Tibial nerve (tissue), 4 donors: Measurements from ENCODE around the gene MCM3AP. TPM values are rescaled to one million over a fixed set of nuclear protein-coding genes. Genes with fewer than 3 reads are reported as not detected.

ENCODE experiments used
- DNase-seq, 2 donors: peaks; one replicate each; pipeline ENCODE4 v3.0.0-alpha.2; 2019; ENCODE audit warnings: low spot score in 2 of 2
- H3K27ac ChIP-seq, 4 donors: fragments of 200-600 bp; sonication (generic) in 3 of 4; one replicate each; pipeline ENCODE4 v1.5.1; 2017 to 2019; ENCODE audit warnings: mild to moderate bottlenecking in 1 of 4
- H3K27me3 ChIP-seq, 2 donors: fragments of 200-600 bp; sonication (generic) in 1 of 2; one replicate each; pipeline versions ENCODE4 v1.5.1 to v1.6.0; 2017 to 2019
- H3K36me3 ChIP-seq, 3 donors: fragments of 200-600 bp; sonication (generic); one replicate each; pipeline ENCODE4 v1.5.1; 2018 to 2019
- H3K4me1 ChIP-seq, 4 donors: fragments of 200-600 bp; sonication (generic) in 3 of 4; one replicate each; pipeline ENCODE4 v1.5.1; 2017 to 2019
- H3K4me3 ChIP-seq, 4 donors: fragments of 200-600 bp; sonication (generic) in 3 of 4; one replicate each; pipeline ENCODE4 v1.5.1; 2017 to 2019; ENCODE audit warnings: mild to moderate bottlenecking in 1 of 4, moderate library complexity in 1 of 4
- H3K9me3 ChIP-seq, 4 donors: fragments of 200-600 bp; sonication (generic) in 3 of 4; one replicate each; pipeline ENCODE4 v1.5.1; 2017 to 2019
- CTCF ChIP-seq, 5 experiments: fragments of 200-600 bp in 3 of 5; fragments of 450-650 bp in 2 of 5; sonication (generic) in 3 of 5; IDR thresholded peaks; one replicate each; pipeline ENCODE4 v1.5.1; 2016 to 2019; ENCODE audit warnings: antibody characterized with exemption in 5 of 5, mild to moderate bottlenecking in 3 of 5, moderate library complexity in 2 of 5
- EP300 ChIP-seq, 2 donors: sonication (generic); formaldehyde crosslinking; IDR thresholded peaks; one replicate each; pipeline ENCODE4 v1.6.1; 2017; ENCODE audit warnings: antibody characterized with exemption in 2 of 2, mild to moderate bottlenecking in 1 of 2
- POLR2A ChIP-seq, 2 donors: fragments of 450-650 bp; IDR thresholded peaks; one replicate each; pipeline ENCODE4 v1.6.1; 2017; ENCODE audit warnings: antibody characterized with exemption in 2 of 2, mild to moderate bottlenecking in 2 of 2, moderate library complexity in 2 of 2
- WGBS, 2 donors: methylation state at CpG; one replicate each; pipeline ENCODE4 v1.1.5; 2018; 5-methylcytosine and 5-hydroxymethylcytosine counted together
- total RNA-seq, 4 donors: library from RNA; depleted of rRNA; stranded (reverse); fragments of >200 nt; gene quantifications; one replicate each; pipeline ENCODE4 v1.1.0, GENCODE V29; 2016

The MCM3AP gene
- total RNA-seq, 4 donors from 2014 or later, result 112 to 180 (median 146) TPM

- TF ChIP-seq POLR2A (IDR thresholded peaks at IDR 0.05) (no peak), CTCF (IDR thresholded peaks at IDR 0.05) (no peak), EP300 (IDR thresholded peaks at IDR 0.05) (no peak)
- Histone ChIP-seq H3K27ac (no peak overlapping the region), H3K36me3 (peaks cover 4 to 98% (median 54%) of the 10 kb centered on the region in 3 donors), H3K4me1 (no peaks in the 10 kb centered on the region), H3K9me3 (no peaks in the 10 kb centered on the region), H3K4me3 (no peak overlapping the region), H3K27me3 (no peaks in the 10 kb centered on the region)
- DNase-seq, result no peak
- 94 to 97% methylated on average over 14 of the region's 14 CpGs for WGBS, 2 donors
These were observed 12.1 kb downstream of the MCM3AP start for GRCh38 chr21:46273341-46273740.

GRCh38 chr21:46269466-46269865, 15.9 kb downstream of the MCM3AP start:
- 93 to 96% methylated on average over 10 of the region's 10 CpGs for WGBS, 2 donors
- DNase-seq, result no peak
- TF ChIP-seq POLR2A (IDR thresholded peaks at IDR 0.05), result no peak
- TF ChIP-seq CTCF (IDR thresholded peaks at IDR 0.05), result no peak
- TF ChIP-seq EP300 (IDR thresholded peaks at IDR 0.05), result no peak
- Histone ChIP-seq H3K4me1 (no peaks in the 10 kb centered on the region), H3K36me3 (peaks cover 4 to 100% (median 58%) of the 10 kb centered on the region in 3 donors), H3K27me3 (no peaks in the 10 kb centered on the region), H3K9me3 (no peaks in the 10 kb centered on the region), H3K4me3 (no peak overlapping the region), H3K27ac (no peak overlapping the region)

GRCh38 chr21:46268371-46268770, 17.0 kb downstream of the MCM3AP start:
- Histone ChIP-seq H3K27me3 (no peaks in the 10 kb centered on the region), H3K4me1 (no peaks in the 10 kb centered on the region), H3K4me3 (no peak overlapping the region), H3K36me3 (peaks cover 0 to 98% (median 58%) of the 10 kb centered on the region in 3 donors), H3K9me3 (no peaks in the 10 kb centered on the region), H3K27ac (no peak overlapping the region)
- WGBS, 2 donors, result 92 to 93% methylated on average over 13 of the region's 13 CpGs
- no peak for TF ChIP-seq CTCF (IDR thresholded peaks at IDR 0.05)
- TF ChIP-seq EP300 (IDR thresholded peaks at IDR 0.05), result no peak
- TF ChIP-seq POLR2A (IDR thresholded peaks at IDR 0.05), result no peak
- DNase-seq, result no peak

- Histone ChIP-seq H3K27me3 (no peaks in the 10 kb centered on the region), H3K4me3 (no peak overlapping the region), H3K9me3 (no peaks in the 10 kb centered on the region), H3K27ac (no peak overlapping the region), H3K36me3 (peaks cover 0 to 98% (median 45%) of the 10 kb centered on the region in 3 donors), H3K4me1 (no peaks in the 10 kb centered on the region)
- WGBS, 2 donors, result 87 to 95% methylated on average over 19 of the region's 19 CpGs
- no peak for DNase-seq
- TF ChIP-seq POLR2A (IDR thresholded peaks at IDR 0.05), result no peak
These were observed 18.5 kb downstream of the MCM3AP start for GRCh38 chr21:46266946-46267345.

- 82 to 85% methylated on average over 26 of the region's 26 CpGs for WGBS, 2 donors
- Histone ChIP-seq H3K4me3 (no peak overlapping the region), H3K27me3 (no peaks in the 10 kb centered on the region), H3K4me1 (no peaks in the 10 kb centered on the region), H3K9me3 (no peaks in the 10 kb centered on the region), H3K27ac (no peak overlapping the region), H3K36me3 (peaks cover 0 to 95% (median 46%) of the 10 kb centered on the region in 3 donors)
- DNase-seq, result no peak
- TF ChIP-seq EP300 (IDR thresholded peaks at IDR 0.05), result no peak
These were observed 19.5 kb downstream of the MCM3AP start for GRCh38 chr21:46265736-46266525.

GRCh38 chr21:46264690-46265144, 20.7 kb downstream of the MCM3AP start:
- TF ChIP-seq CTCF (IDR thresholded peaks at IDR 0.05) (no peak), EP300 (IDR thresholded peaks at IDR 0.05) (no peak), POLR2A (IDR thresholded peaks at IDR 0.05) (no peak)
- WGBS, 2 donors, result 93 to 95% methylated on average over 9 to 10 of the region's 13 CpGs
- Histone ChIP-seq H3K4me1 (no peaks in the 10 kb centered on the region), H3K27ac (no peak overlapping the region), H3K36me3 (peaks cover 0 to 95% (median 58%) of the 10 kb centered on the region in 3 donors), H3K4me3 (no peak overlapping the region), H3K27me3 (no peaks in the 10 kb centered on the region), H3K9me3 (no peaks in the 10 kb centered on the region)
- DNase-seq, result no peak
